ENCODE measurements around the gene STARD3.

Gene STARD3

DNA sequence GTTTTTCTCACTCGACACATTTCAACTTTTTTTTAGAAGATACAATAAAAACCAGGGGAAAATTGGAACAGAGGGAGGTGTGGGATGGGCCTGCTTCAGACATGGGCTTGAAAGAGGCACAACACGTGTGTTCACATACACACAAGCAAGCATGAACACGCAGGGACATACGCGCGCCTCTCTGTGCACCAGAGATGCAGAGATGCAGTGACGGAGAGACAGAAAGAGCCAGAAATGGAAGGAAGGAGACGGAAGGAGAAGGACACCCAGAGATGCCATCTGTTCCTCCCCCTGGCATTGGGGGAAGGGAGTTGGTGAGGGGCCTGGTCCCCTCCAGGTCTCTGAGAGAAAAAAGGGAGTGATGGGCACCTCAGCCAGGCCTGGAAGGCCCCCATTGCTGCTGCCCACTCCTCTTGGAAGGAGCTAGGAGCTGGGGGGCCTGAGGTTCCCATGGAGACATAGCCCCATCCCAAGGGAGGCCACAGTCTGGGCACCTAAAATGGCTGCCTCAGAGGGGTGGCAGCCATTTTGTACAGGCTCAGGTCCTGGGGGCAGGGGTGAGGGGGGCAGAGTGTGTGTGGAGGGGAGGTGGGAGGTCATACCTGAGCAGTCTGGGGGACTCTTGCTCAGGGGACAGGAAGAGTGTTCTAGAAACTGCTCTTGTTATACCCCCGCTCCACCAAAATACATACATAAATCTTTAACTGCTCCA lies 25.4 kb upstream of the STARD3 start:
- no peak for TF ChIP-seq CTCF (conservative IDR thresholded peaks at IDR 0.05; ENCODE audit: low read depth, low read length)
- no peak overlapping the region for H3K4me3 ChIP-seq (ENCODE audit: low read length)
- no peak for DNase-seq (ENCODE audit: low read depth)

- DNase-seq (ENCODE audit: low read depth) = no peak
- no peak overlapping the region for H3K4me3 ChIP-seq (ENCODE audit: low read length)
- TF ChIP-seq CTCF (conservative IDR thresholded peaks at IDR 0.05; ENCODE audit: low read depth, low read length) = no peak
Observed at GRCh38 chr17:39612291-39612894, 24.6 kb upstream of the STARD3 start.

DNA sequence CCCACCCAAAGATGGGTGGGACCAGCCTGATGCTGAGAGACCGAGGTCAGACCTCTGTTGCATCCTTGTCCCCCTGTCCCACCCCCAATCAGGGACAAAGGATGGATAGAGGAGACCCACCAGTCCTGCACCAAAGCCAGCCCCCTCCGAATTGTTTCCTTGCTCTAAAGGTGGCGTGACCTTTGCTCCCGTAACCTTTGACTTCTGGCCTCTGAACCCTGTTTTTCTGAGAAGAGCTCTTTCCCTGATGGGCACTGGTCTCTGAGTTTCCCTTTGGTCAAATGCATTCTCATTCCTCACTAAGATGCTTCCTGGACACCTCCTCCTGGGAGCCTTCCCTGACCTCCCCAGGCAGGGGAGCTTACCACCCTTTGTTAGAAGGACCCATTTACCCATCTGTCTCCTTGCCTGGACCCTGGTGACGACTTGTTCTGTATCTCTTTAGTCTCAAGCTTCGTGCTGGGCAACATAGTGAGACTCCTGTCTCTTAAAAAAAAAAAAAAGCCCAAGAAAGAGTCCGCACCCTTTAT lies 23.9 kb upstream of the STARD3 start:
- H3K4me3 ChIP-seq (ENCODE audit: low read length) = no peak overlapping the region
- TF ChIP-seq CTCF (conservative IDR thresholded peaks at IDR 0.05; ENCODE audit: low read depth, low read length) = no peak
- no peak for DNase-seq (ENCODE audit: low read depth)

DNA sequence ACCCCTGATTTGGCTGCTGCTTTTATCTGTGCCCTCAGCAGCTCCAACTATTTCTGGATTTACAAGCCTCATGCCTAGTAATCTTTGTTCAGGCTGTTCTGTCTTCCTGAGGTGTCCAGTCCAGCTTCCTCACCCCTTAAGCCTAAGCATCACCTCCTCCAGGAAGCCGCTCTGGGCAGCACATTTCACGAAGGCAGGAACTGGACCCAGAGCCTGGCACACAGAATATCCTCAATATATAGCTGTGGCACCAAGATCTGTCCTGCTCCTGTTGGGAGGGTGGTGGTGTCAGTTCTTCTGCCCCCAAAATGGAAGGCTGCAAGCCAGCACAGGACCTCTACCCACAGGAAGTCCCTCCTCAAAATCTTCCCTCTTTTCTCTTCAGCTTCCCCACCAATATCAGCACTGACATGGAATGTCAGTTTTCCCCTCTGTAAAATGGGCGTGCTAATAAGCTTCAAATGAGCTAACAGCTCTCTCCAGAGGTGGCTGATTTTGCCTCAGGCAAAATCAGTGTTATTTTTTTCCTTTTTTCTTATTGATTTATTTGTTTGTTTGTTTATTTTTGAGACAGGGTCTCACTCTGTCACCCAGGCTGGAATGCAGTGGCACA lies 22.3 kb upstream of the STARD3 start:
- no peak overlapping the region for H3K4me3 ChIP-seq (ENCODE audit: low read length)
- DNase-seq (ENCODE audit: low read depth) = no peak
- TF ChIP-seq CTCF (conservative IDR thresholded peaks at IDR 0.05; ENCODE audit: low read depth, low read length) = no peak

DNA sequence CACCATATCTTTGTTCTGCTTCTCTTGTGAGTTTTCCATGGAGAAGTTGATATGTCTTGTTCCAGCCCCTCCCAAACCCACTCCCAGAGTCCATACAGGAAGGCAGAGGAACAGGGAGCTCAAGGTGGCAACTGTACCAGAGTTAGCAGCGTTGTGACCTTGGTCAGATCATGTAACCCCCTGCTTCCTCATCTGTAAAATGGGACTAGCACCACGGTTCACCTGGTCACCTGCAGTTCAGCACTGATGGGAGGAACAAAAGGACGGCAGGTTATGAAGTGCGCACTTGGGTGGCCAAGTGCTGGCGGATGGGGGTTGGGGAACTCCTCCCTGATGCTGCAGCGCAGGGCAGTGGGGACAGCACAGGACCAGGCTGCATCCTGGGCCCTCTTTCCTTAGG lies 21.5 kb upstream of the STARD3 start:
- no peak for DNase-seq (ENCODE audit: low read depth)
- H3K4me3 ChIP-seq (ENCODE audit: low read length) = no peak overlapping the region
- no peak for TF ChIP-seq CTCF (conservative IDR thresholded peaks at IDR 0.05; ENCODE audit: low read depth, low read length)

DNA sequence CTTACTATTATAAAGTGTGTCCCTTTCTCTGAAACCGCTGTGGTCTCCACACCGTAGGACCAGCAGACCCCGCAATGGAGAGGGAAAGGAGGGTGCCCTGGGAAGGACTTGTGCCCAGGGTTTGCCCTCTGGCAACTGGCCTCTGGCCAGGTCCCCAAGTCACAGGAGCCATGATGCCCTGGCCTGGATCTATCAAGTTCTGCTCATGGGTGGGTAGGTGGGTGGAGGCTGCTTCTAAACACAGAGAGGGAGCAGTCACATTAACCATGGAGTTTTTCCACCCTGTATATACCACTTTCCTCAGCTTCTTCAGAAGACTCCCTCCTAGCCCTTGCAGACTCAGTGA lies 19.9 kb upstream of the STARD3 start:
- TF ChIP-seq CTCF (conservative IDR thresholded peaks at IDR 0.05; ENCODE audit: low read depth, low read length) = no peak
- no peak overlapping the region for H3K4me3 ChIP-seq (ENCODE audit: low read length)
- no peak for DNase-seq (ENCODE audit: low read depth)
